NT2/D1 (cell line): ENCODE measurements around the gene VWDE.
A peak's percentile ranks its signal among the peaks of the same experiment; 100 is the strongest.
"Not testable (repeated sequence)": the region's sequence is repeated elsewhere in the genome, so short reads cannot be mapped to it uniquely, and the experiment has no call there.

Experiments used
- DNase-seq: peaks from one replicate; pipeline ENCODE4 v3.0.0-alpha.2; 2011; ENCODE audit warnings: low read depth, low spot score
- H3K27me3 ChIP-seq: 2 replicates; pipeline ENCODE4 v1.6.0; 2011; ENCODE audit warnings: mild to moderate bottlenecking; ENCODE audit not compliant: insufficient read length, insufficient read depth
- H3K36me3 ChIP-seq: 2 replicates; pipeline ENCODE4 v1.6.1; 2011; ENCODE audit warnings: mild to moderate bottlenecking, low read length, mixed read lengths; ENCODE audit not compliant: insufficient read depth, insufficient read length
- H3K4me1 ChIP-seq: 2 replicates; pipeline ENCODE4 v1.5.1; 2011; ENCODE audit not compliant: insufficient read depth, insufficient read length
- H3K4me3 ChIP-seq: 2 replicates; pipeline ENCODE4 v1.5.1; 2011; ENCODE audit warnings: low read depth; ENCODE audit not compliant: insufficient read length
- H3K9ac ChIP-seq: 2 replicates; pipeline ENCODE4 v1.6.0; 2011; ENCODE audit warnings: low read depth; ENCODE audit not compliant: insufficient read length
- H3K9me3 ChIP-seq: 2 replicates; pipeline ENCODE4 v1.5.1; 2011; ENCODE audit warnings: mild to moderate bottlenecking, low read length; ENCODE audit not compliant: insufficient read depth
- SUZ12 ChIP-seq: IDR thresholded peaks from 2 replicates; pipeline ENCODE4 v1.6.1; 2011; ENCODE audit not compliant: insufficient read length, insufficient read depth; ENCODE audit errors: extremely low read depth
- YY1 ChIP-seq: IDR thresholded peaks from 2 replicates; pipeline ENCODE4 v1.6.1; 2011; ENCODE audit not compliant: insufficient read length, insufficient read depth
- ZNF274 ChIP-seq: IDR thresholded peaks from 2 replicates; pipeline ENCODE4 v1.6.1; 2011; ENCODE audit warnings: mild to moderate bottlenecking, low read depth, low read length

VWDE gene

DNA sequence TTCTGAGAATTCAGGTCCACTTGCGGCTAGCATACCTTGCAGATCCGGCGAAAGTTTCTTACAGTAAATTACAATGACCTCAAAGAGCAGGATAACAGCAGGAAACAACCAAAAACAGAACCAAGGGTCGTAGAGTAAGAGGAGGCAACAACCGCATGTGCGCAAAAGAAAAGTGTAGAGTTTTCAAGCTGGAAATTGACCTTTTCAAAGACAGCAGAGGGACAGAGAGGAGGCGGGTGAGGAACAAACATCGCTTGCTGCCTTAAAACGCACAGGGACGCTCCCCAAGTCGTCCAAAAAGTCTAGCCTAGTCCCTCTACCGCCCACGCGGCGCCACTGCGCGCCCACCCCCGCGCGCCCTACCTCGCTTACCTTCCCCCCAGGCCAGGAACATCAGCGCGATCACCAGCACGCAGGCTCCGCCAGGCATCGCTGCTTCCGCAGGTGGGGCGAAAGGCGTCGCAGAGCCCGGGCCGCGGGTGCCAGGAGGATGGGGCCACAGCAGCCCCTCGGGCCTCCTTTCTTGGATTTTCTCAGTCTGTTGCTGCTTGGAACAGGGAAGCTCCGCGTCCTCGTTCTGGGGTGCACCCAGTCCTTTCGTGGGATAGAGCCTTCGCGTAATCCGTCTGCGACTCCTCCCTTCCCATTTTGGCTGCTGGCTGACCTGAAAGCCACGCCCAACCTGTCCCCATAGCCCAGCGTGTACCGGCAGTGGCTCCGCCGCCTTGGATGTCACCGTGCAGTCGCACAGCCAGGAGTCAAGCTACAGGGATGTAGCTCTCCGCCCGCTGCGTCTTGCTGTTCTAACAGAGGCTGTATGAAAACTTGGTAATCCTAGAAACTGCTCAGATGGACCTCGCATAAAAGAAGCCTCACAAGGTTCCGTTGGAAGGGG, at the start of gene VWDE:
Gene VWDE, minus strand, starts transcription at position 579 of the 895 bp plus-strand sequence. Its CDS starts 149 bp downstream, at position 430.
- peak; percentile 57 for DNase-seq
- peaks cover 4% of the 10 kb centered on the region for H3K9me3 ChIP-seq
- H3K36me3 ChIP-seq = no peaks in the 10 kb centered on the region
- H3K4me1 ChIP-seq = no peaks in the 10 kb centered on the region
- H3K27me3 ChIP-seq = peaks cover 11% of the 10 kb centered on the region
- peak within 1 kb of the TSS; percentile 88 for H3K9ac ChIP-seq
- no peak for TF ChIP-seq SUZ12
- no peak for TF ChIP-seq ZNF274
- TF ChIP-seq YY1 = no peak
- H3K4me3 ChIP-seq = peak within 1 kb of the TSS; percentile 81

GRCh38 chr7:12453136-12453535, 49.5 kb upstream of the VWDE start:
- H3K36me3 ChIP-seq, DNase-seq, H3K9me3 ChIP-seq, H3K4me1 ChIP-seq, H3K4me3 ChIP-seq, H3K27me3 ChIP-seq, H3K9ac ChIP-seq: not testable (repeated sequence)

GRCh38 chr7:12450615-12451014, 47.0 kb upstream of the VWDE start:
- TF ChIP-seq ZNF274 (no peak), YY1 (no peak), SUZ12 (no peak)
- Histone ChIP-seq H3K4me1 (no peaks in the 10 kb centered on the region), H3K36me3 (no peaks in the 10 kb centered on the region), H3K27me3 (no peaks in the 10 kb centered on the region), H3K9me3 (no peaks in the 10 kb centered on the region; the same call in none of the 2 replicates), H3K9ac (no peak overlapping the region), H3K4me3 (no peak overlapping the region)
- DNase-seq = no peak

GRCh38 chr7:12444785-12445184, 41.1 kb upstream of the VWDE start:
- no peaks in the 10 kb centered on the region for H3K27me3 ChIP-seq
- no peaks in the 10 kb centered on the region for H3K36me3 ChIP-seq
- no peak overlapping the region for H3K9ac ChIP-seq
- DNase-seq = no peak
- no peak overlapping the region for H3K4me3 ChIP-seq
- no peak for TF ChIP-seq ZNF274
- no peak for TF ChIP-seq YY1
- TF ChIP-seq SUZ12 = no peak
- H3K9me3 ChIP-seq = no peaks in the 10 kb centered on the region
- no peaks in the 10 kb centered on the region for H3K4me1 ChIP-seq

DNA sequence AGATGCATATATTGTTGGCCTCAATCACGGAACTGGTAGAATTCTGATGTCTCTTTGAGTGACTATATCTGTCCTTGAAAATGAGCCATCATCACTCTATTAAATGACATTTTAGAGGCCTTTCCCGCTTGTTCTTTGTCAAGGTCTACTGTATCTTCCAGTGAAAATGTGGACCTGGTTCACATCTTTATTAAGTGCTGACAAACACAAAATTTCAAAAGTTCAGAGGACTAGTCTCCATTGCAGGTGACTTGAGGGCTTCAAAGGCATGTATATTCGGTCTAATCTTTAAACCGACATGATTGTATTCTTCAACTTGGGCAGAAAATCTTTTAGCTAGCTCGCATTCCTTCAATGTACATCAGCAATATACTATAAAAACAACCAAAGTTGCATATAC, 36.6 kb upstream of the VWDE start:
- Histone ChIP-seq H3K9ac (no peak overlapping the region), H3K4me3 (no peak overlapping the region), H3K4me1 (no peaks in the 10 kb centered on the region), H3K36me3 (no peaks in the 10 kb centered on the region), H3K27me3 (no peaks in the 10 kb centered on the region), H3K9me3 (no peaks in the 10 kb centered on the region)
- TF ChIP-seq YY1 (no peak), ZNF274 (no peak), SUZ12 (no peak)
- DNase-seq = no peak

DNA sequence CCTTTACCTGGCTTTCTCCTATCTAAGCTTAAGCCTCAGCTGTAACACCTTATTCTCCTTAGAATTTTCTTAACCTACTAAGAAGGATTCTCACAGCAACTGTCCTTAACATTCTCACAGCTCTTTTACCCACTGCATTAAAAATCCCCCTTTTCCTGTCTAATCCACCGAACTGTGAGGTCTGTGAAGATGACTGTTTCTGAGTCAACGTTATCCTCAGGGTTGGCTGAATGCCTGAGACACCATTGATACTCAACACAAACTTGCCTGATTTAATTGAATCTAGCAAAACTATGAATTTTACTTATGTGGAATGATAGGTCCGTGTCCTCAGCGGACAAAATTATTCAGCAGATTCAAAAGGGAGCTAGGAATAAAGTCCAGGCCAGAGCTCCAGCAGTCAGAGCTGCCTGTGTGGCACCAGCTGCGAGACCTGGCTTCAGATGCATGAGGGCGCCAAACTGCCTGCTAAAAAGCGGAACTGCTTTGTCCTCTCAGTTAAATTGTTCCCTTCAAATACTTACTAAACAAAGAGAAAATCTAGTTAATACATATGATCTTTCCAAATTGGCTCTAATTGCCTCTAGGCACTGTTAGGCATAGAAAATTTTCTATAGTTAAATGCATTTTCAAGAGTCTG, 33.4 kb upstream of the VWDE start:
- Histone ChIP-seq H3K36me3 (no peaks in the 10 kb centered on the region), H3K4me1 (no peaks in the 10 kb centered on the region), H3K27me3 (no peaks in the 10 kb centered on the region), H3K9ac (no peak overlapping the region), H3K4me3 (no peak overlapping the region), H3K9me3 (no peaks in the 10 kb centered on the region)
- DNase-seq = no peak
- TF ChIP-seq ZNF274 (no peak), SUZ12 (no peak), YY1 (no peak)

DNA sequence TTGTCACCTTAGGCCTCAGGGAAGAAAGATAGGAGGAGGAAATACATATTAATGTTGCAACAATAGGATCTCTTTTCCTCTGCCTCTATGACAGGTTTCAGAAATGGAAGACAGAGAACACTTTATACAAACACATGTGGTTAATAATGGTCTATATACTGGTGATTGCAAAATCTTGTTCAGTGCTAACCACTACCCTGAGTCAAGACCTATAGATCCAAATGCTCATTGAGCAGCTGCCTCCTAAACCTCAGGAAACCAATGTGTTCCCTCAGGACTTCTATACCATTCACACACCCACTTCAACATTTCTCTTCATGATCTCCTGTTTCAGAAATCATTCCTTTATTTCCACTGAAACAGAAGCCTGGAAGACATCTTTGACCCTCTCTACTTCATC, 32.5 kb upstream of the VWDE start:
- no peak for TF ChIP-seq SUZ12
- TF ChIP-seq ZNF274 = no peak
- TF ChIP-seq YY1 = no peak
- H3K4me3 ChIP-seq = no peak overlapping the region
- no peaks in the 10 kb centered on the region for H3K36me3 ChIP-seq
- H3K4me1 ChIP-seq = no peaks in the 10 kb centered on the region
- no peak overlapping the region for H3K9ac ChIP-seq
- DNase-seq = no peak
- no peaks in the 10 kb centered on the region for H3K9me3 ChIP-seq
- H3K27me3 ChIP-seq = no peaks in the 10 kb centered on the region
